AG04450 (cell line): ENCODE data around the gene ECHDC3. TPM values are rescaled to one million over a fixed set of nuclear protein-coding genes. Genes with fewer than 3 reads are reported as not detected.

Source experiments
- CTCF ChIA-PET: fragments of 300-600, 350-600 bp; formaldehyde crosslinking; extraction: SDS; loops from one replicate; lab custom pipeline; 2022; ENCODE audit warnings: antibody characterized with exemption, inconsistent platforms; lab: Charles Lee
- POLR2A ChIA-PET: fragments of 350-600 bp; formaldehyde crosslinking; extraction: SDS; loops from one replicate; lab custom pipeline; 2021; ENCODE audit warnings: antibody characterized with exemption, inconsistent platforms; lab: Yijun Ruan, JAX
- DNase-seq: peaks from one replicate; pipeline ENCODE4 v3.0.0-alpha.2; 2011; ENCODE audit warnings: low read depth, low spot score
- H3K27ac ChIP-seq: one replicate; pipeline ENCODE4 v1.5.1; 2012; ENCODE audit warnings: low read depth, low read length, control low read depth
- H3K27me3 ChIP-seq: one replicate; pipeline ENCODE4 v1.6.0; 2012; ENCODE audit warnings: low read length; ENCODE audit not compliant: control insufficient read depth, insufficient read depth
- H3K4me3 ChIP-seq: 2 replicates; pipeline ENCODE4 v1.5.1; 2011; ENCODE audit warnings: mild to moderate bottlenecking, low read depth, low read length, control low read depth
- H3K9me3 ChIP-seq: 2 replicates; pipeline ENCODE4 v1.5.1; 2012; ENCODE audit warnings: low read length; ENCODE audit not compliant: control insufficient read depth, insufficient read depth
- polyA plus RNA-seq: library from polyadenylated mRNA; depleted of rRNA; stranded (reverse); fragments of >200 nt; gene quantifications from 2 replicates; pipeline ENCODE4 v1.2.3, GENCODE V29; 2011; rRNA removed
- TF ChIP-seq, protein P1 (sequence below): IDR thresholded peaks from 2 replicates; pipeline ENCODE4 v1.5.1; 2011; ENCODE audit warnings: low read depth, low read length, control low read depth, inconsistent platforms

The ECHDC3 gene
- polyA plus RNA-seq, 1 experiment, result 1.3 TPM

GRCh38 chr10:11808808-11809207 lies 66.6 kb downstream of the ECHDC3 start:
- TF ChIP-seq, protein P1, sequence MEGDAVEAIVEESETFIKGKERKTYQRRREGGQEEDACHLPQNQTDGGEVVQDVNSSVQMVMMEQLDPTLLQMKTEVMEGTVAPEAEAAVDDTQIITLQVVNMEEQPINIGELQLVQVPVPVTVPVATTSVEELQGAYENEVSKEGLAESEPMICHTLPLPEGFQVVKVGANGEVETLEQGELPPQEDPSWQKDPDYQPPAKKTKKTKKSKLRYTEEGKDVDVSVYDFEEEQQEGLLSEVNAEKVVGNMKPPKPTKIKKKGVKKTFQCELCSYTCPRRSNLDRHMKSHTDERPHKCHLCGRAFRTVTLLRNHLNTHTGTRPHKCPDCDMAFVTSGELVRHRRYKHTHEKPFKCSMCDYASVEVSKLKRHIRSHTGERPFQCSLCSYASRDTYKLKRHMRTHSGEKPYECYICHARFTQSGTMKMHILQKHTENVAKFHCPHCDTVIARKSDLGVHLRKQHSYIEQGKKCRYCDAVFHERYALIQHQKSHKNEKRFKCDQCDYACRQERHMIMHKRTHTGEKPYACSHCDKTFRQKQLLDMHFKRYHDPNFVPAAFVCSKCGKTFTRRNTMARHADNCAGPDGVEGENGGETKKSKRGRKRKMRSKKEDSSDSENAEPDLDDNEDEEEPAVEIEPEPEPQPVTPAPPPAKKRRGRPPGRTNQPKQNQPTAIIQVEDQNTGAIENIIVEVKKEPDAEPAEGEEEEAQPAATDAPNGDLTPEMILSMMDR, result no peak
- POLR2A ChIA-PET, result no interaction called here
- H3K27me3 ChIP-seq, result peaks cover 2% of the 10 kb centered on the region
- CTCF ChIA-PET, result interaction anchor here (0.6 kb wide), 1 partner anchor 30 kb away, joined by 4 read pairs; no protein-coding TSS in a partner anchor
- H3K27ac ChIP-seq, result no peak overlapping the region
- DNase-seq, result no peak
- H3K4me3 ChIP-seq, result no peak overlapping the region
- H3K9me3 ChIP-seq, result no peaks in the 10 kb centered on the region; the same call in 1 of the 2 replicates

GRCh38 chr10:11810313-11810766 lies 68.2 kb downstream of the ECHDC3 start:
- POLR2A ChIA-PET, result no interaction called here
- CTCF ChIA-PET, result interaction anchor here (2.6 kb wide), 1 partner anchor 9 kb away, joined by 19 read pairs; no protein-coding TSS in a partner anchor

GRCh38 chr10:11810973-11811372 lies 68.8 kb downstream of the ECHDC3 start:
- Histone ChIP-seq H3K27ac (no peak overlapping the region), H3K27me3 (no peaks in the 10 kb centered on the region), H3K9me3 (no peaks in the 10 kb centered on the region), H3K4me3 (no peak overlapping the region)
- ChIA-PET CTCF (interaction anchor here (1.4 to 2.6 kb wide), 2 partner anchors 9 to 28 kb away, joined by 4 to 19 read pairs; no protein-coding TSS in a partner anchor), POLR2A (no interaction called here)
- TF ChIP-seq, protein P1, result no peak
- no peak for DNase-seq

More at GRCh38 chr10:11810313-11810766, 68.2 kb downstream of the ECHDC3 start:
- Histone ChIP-seq H3K4me3 (no peak overlapping the region), H3K9me3 (no peaks in the 10 kb centered on the region; the same call in 1 of the 2 replicates), H3K27ac (no peak overlapping the region), H3K27me3 (peaks cover under 1% of the 10 kb centered on the region)
- peak; percentile 7 for DNase-seq
- TF ChIP-seq, protein P1, result no peak

GRCh38 chr10:11813177-11813576 lies 71.0 kb downstream of the ECHDC3 start:
- no peak for DNase-seq
- no peaks in the 10 kb centered on the region for H3K9me3 ChIP-seq
- CTCF ChIA-PET, result interaction anchor here (0.9 to 1.4 kb wide), 3 partner anchors 19 to 173 kb away, joined by 3 to 5 read pairs (median 3); no protein-coding TSS in a partner anchor
- no peak overlapping the region for H3K4me3 ChIP-seq
- POLR2A ChIA-PET, result no interaction called here
- H3K27ac ChIP-seq, result no peak overlapping the region
- TF ChIP-seq, protein P1, result no peak
- H3K27me3 ChIP-seq, result no peaks in the 10 kb centered on the region

Other genes with a start within 250 kb of the ECHDC3 start
- 12.0 and 13.0 TPM in 2 replicates for gene USP6NL, start 130.7 kb upstream of the ECHDC3 start, polyA plus RNA-seq
- 0.37 and 0.53 TPM in 2 replicates for gene PROSER2, start 81.0 kb downstream of the ECHDC3 start, polyA plus RNA-seq